Measurements from ENCODE around the gene C10orf105. TPM values are rescaled to one million over a fixed set of nuclear protein-coding genes. Genes with fewer than 3 reads are reported as not detected.

The C10orf105 gene
- total RNA-seq, 4 donors from 2014 or later: 0.20 to 0.42 (median 0.26) TPM

DNA sequence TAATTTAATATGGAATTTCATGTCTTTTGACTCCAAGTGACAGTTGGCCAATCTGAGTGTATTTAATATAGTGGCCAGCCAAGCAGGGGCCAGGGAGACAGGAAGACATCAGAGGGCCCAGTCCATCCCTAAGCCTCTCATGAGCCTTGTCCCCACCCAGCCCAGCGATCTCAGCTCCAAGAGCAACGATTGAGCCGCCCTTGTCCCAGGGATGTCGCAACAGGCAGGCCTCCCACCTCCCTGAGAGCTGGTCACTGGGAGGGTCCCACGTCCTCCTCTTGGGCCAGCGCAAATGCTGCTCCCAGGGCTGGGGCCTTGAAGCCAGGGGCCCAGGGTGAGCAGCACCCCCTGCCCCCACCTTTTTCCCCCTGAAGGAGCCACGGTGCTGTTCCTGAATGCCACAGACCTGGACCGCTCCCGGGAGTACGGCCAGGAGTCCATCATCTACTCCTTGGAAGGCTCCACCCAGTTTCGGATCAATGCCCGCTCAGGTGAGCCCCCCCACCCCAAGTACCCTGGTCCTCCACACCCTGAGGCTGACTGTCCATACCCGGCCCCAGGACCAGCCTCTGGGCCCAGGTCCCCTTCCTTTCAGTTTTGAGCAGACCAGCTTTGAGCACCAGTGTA lies 29.4 kb downstream of the C10orf105 start:
- no peak for DNase-seq (ENCODE audit: low spot score in 2 of 2)
- Histone ChIP-seq H3K4me3 (no peak overlapping the region), H3K36me3 (peaks cover 0 to 5% (median 0%) of the 10 kb centered on the region in 3 donors), H3K4me1 (peaks cover 0 to 9% (median 3%) of the 10 kb centered on the region in 4 donors), H3K27me3 (no peaks in the 10 kb centered on the region), H3K27ac (no peak overlapping the region), H3K9me3 (peaks cover 0 to 12% (median 0%) of the 10 kb centered on the region in 4 donors)
- TF ChIP-seq, protein P1, sequence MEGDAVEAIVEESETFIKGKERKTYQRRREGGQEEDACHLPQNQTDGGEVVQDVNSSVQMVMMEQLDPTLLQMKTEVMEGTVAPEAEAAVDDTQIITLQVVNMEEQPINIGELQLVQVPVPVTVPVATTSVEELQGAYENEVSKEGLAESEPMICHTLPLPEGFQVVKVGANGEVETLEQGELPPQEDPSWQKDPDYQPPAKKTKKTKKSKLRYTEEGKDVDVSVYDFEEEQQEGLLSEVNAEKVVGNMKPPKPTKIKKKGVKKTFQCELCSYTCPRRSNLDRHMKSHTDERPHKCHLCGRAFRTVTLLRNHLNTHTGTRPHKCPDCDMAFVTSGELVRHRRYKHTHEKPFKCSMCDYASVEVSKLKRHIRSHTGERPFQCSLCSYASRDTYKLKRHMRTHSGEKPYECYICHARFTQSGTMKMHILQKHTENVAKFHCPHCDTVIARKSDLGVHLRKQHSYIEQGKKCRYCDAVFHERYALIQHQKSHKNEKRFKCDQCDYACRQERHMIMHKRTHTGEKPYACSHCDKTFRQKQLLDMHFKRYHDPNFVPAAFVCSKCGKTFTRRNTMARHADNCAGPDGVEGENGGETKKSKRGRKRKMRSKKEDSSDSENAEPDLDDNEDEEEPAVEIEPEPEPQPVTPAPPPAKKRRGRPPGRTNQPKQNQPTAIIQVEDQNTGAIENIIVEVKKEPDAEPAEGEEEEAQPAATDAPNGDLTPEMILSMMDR (IDR thresholded peaks at IDR 0.05): no peak
- TF ChIP-seq EP300 (IDR thresholded peaks at IDR 0.05) (no peak), POLR2A (IDR thresholded peaks at IDR 0.05) (no peak)
- 86 to 88% methylated on average over 12 to 13 of the region's 13 CpGs for WGBS, 2 donors

DNA sequence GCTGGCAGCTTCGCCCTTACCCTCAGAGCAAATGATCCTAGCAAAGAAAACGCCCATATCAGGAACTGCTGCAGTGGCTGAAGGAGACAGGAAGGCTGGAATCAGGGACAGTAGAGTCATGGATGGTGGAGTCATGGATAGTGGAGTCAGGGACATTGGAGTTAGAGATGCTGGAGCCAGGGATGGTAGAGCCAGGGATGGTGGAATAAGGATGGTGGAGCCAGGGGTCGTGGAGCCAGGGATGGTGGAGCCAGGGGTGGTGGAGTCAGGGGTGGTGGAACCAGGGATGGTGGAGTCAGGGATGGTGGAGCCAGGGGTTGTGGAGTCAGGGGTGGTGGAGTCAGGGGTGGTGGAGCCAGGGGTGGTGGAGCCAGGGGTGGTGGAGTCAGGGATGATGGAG lies 31.3 kb downstream of the C10orf105 start:
- peaks cover 0 to 5% (median 0%) of the 10 kb centered on the region in 3 donors for H3K36me3 ChIP-seq
- peaks cover 0 to 12% (median 0%) of the 10 kb centered on the region in 4 donors for H3K9me3 ChIP-seq
- no peak for TF ChIP-seq POLR2A (IDR thresholded peaks at IDR 0.05)
- TF ChIP-seq, protein P1 (IDR thresholded peaks at IDR 0.05): no peak
- no peak for TF ChIP-seq EP300 (IDR thresholded peaks at IDR 0.05)
- no peak overlapping the region for H3K4me3 ChIP-seq
- 89 to 93% methylated on average over 3 of the region's 3 CpGs for WGBS, 2 donors
- no peaks in the 10 kb centered on the region for H3K27me3 ChIP-seq
- H3K4me1 ChIP-seq: no peaks in the 10 kb centered on the region
- H3K27ac ChIP-seq: no peak overlapping the region
- no peak for DNase-seq (ENCODE audit: low spot score in 2 of 2)

DNA sequence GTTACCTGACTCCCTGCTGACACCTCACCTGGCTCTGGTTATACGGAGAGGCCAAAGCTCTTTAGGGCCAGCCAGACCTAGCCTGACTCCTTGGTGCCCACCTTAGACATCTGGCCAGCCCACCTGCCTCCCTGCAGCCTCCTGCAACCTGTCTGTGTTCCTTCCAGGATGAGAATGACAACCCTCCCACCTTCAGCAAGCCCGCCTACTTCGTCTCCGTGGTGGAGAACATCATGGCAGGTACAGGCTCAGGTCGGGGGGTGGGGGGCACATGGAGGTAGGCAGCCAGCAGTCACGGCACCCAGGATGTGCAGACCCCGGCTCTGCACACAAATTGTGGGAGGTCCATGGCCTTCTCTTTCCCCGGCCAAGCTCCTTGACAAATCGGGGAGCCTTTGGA lies 32.1 kb downstream of the C10orf105 start:
- peaks cover 0 to 5% (median 0%) of the 10 kb centered on the region in 3 donors for H3K36me3 ChIP-seq
- H3K9me3 ChIP-seq: peaks cover 0 to 12% (median 0%) of the 10 kb centered on the region in 4 donors
- WGBS, 2 donors: 53 to 76% methylated on average over 5 to 9 of the region's 9 CpGs
- H3K27me3 ChIP-seq: no peaks in the 10 kb centered on the region
- no peak for DNase-seq (ENCODE audit: low spot score in 2 of 2)
- H3K27ac ChIP-seq: no peak overlapping the region
- H3K4me3 ChIP-seq: no peak overlapping the region
- H3K4me1 ChIP-seq: no peaks in the 10 kb centered on the region
- TF ChIP-seq, protein P1 (IDR thresholded peaks at IDR 0.05): no peak
- TF ChIP-seq EP300 (IDR thresholded peaks at IDR 0.05): no peak
- no peak for TF ChIP-seq POLR2A (IDR thresholded peaks at IDR 0.05)

DNA sequence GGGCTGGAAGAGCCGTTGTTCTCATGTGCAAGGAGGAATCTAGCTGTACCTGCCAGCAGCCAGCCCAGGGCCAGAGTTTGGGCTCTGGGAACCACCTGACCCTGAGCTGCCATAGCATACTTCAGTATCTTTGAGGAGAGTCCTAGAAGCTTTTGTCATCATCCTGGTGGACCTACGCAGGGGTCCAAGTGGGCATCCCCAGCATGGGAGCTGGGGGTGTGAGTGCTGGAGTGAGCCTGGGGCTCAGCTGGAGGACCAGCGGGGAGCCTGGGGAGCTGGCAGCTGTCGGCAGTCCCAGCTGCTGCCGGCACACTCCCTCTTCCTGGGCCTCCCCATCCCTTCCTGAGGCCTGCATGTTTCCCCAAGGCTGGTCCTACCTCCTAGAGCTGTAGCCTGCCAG lies 32.5 kb downstream of the C10orf105 start:
- Histone ChIP-seq H3K27me3 (no peaks in the 10 kb centered on the region), H3K4me1 (no peaks in the 10 kb centered on the region), H3K27ac (no peak overlapping the region), H3K9me3 (peaks cover 0 to 12% (median 0%) of the 10 kb centered on the region in 4 donors), H3K4me3 (no peak overlapping the region), H3K36me3 (peaks cover 0 to 5% (median 0%) of the 10 kb centered on the region in 3 donors)
- DNase-seq (ENCODE audit: low spot score in 2 of 2): no peak
- WGBS, 2 donors: 69 to 76% methylated on average over 5 of the region's 5 CpGs
- TF ChIP-seq, protein P1 (IDR thresholded peaks at IDR 0.05): no peak
- no peak for TF ChIP-seq POLR2A (IDR thresholded peaks at IDR 0.05)
- TF ChIP-seq EP300 (IDR thresholded peaks at IDR 0.05): no peak

DNA sequence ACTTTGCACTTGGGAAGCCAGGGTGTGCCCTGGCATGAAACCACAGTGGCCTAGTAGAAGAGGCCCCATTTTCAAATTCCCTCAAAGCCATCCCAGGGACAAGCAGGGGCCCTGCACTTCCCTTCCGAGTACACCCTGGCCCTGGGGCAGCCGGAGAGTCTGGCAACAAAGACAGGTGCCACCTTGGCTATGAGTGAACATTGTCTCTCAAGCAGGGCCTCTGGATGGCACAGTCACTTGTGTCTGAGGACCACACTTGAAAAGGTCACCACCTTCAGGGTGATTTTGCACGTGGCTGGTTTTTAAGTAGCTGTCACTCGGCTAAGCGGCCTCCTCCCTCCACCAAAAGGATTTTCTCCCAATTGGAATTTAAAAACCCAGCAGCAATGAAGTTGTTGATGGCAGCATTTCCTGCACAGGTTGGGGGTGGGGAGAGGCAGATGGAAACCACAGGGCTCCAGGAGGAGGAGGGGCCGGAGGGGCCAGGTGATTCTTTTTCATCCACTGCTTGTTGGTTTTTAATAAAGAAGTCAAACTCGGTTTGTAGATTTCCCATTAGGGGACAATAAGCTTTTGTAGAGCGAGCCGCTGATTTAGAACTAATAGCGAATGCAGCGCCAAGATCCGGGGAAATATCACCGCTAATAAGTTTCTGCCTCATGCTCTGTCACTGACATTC lies 33.9 kb downstream of the C10orf105 start:
- H3K4me3 ChIP-seq: no peak overlapping the region
- no peaks in the 10 kb centered on the region for H3K4me1 ChIP-seq
- no peaks in the 10 kb centered on the region for H3K36me3 ChIP-seq
- 77 to 79% methylated on average over 13 of the region's 13 CpGs for WGBS, 2 donors
- no peak for TF ChIP-seq POLR2A (IDR thresholded peaks at IDR 0.05)
- no peak for TF ChIP-seq EP300 (IDR thresholded peaks at IDR 0.05)
- TF ChIP-seq, protein P1 (IDR thresholded peaks at IDR 0.05): no peak
- no peak for DNase-seq (ENCODE audit: low spot score in 2 of 2)
- H3K27ac ChIP-seq: no peak overlapping the region
- no peaks in the 10 kb centered on the region for H3K9me3 ChIP-seq
- H3K27me3 ChIP-seq: no peaks in the 10 kb centered on the region
